NCI-H1436 (cell line): ENCODE measurements around the gene RADIL.

ENCODE experiments used
- DNase-seq: peaks from one replicate; lab custom pipeline; 2025; lab: John Stamatoyannopoulos, UW

RADIL gene

GRCh38 chr7:4754433-4755010, 129.0 kb downstream of the RADIL start:
- no peak for DNase-seq

DNA sequence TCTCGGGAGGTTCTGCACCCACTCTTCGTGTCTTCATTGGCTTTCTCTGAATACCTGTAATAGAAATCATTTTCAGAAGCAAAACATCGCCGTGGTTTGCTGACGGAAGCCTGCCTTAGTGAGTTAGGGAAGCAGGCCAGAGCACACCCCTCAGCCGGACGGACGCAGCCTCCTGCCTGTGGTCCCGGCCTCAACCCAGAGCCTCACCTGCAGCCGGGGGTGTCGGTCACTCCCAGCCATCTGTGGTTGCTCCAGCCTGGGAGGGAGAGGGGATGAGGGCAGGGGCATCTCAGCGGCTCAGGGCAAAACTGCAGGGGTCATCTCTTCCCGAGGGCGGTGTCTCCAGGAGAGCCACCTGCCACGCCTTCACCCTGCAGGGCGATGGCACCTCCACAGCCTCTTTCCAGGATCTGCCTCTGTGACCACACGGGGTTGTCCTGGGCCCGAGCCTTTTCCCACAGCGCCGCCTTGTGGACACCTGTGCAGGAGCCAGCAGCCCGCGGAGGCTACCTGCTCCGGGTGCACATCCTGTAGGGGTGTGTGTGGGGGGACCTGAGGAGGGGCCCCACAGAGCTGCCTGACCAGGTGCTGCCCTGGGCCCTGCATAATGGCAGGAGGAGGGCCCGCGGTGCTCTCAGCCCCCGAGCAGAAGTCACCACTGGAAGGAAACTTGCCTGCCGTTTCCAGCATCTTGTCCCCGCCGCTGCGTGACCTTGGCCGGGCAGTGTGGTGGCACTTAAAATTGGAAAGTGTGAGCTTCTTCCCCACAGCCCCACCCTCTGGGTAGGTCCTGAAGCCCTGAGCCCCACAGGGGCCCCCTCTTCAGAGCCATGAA, 129.7 kb downstream of the RADIL start:
- peak; percentile 53 for DNase-seq

- no peak for DNase-seq
These were observed 132.0 kb downstream of the RADIL start for GRCh38 chr7:4751398-4751947.

DNA sequence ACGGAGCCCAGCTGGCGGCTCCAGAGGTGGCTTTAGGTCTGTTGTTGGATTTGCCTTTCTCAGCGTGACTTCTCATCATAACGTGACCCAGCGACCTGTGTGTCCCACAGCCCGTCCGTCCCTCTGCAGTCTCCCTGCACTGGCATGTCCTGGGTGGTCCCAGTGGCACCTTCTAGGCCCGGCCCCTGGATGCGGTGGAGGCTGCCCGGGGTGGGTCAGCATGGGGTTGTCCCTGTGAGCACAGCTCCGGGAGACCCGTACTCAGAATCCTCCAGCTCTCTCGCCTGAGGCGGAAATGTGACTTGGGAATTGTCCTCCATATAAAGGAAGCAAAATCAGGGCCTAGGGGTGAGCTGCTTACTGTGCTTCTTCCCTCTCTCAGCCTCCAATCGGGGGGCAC, 133.7 kb downstream of the RADIL start:
- DNase-seq: no peak

DNA sequence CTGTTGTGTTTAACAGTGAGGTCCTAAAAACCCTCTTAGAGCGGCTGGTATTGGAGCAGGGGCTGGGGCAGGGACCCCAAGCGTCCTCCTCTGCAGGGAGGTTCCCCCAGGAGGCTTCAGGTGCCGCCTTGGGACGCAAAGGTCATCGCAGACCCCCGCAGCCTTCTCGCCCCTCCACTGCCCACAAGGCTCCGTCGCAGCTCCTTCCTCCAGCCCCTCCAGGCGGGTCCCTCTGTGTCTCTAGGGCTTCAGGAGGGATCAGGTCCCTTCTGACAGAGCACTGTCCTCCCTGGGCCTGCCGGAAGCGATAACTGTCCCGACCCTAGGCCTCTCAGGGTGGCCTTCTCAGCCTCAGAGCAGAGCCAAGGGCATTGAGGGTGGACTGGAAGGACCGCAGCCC, 134.2 kb downstream of the RADIL start:
- no peak for DNase-seq
